IMR-90 (cell line): ENCODE results near the gene MMP20. TPM values are rescaled to one million over a fixed set of nuclear protein-coding genes. Genes with fewer than 3 reads are reported as not detected.

Experiments used
- ATAC-seq: fragments of 200-7000 bp; cut with Tn5 transposase; 2 replicates; pipeline ENCODE4 v1.9.1; 2020; ENCODE audit warnings: low read depth, mild to moderate bottlenecking, moderate library complexity
- BruUV-seq: library from RNA; stranded (reverse); fragments of 400-500 nt; replicated peaks from 2 replicates; lab custom pipeline; 2021; lab: Mats Ljungman, UMichigan
- CTCF ChIA-PET: fragments of 300-600 bp; formaldehyde crosslinking; extraction: SDS; loops from one replicate; lab custom pipeline; 2021; ENCODE audit warnings: antibody characterized with exemption; lab: Yijun Ruan, JAX
- POLR2A ChIA-PET: fragments of 300-600 bp; sonication (Branson Sonifier 250); formaldehyde crosslinking; loops from one replicate; lab custom pipeline; 2022; ENCODE audit warnings: antibody characterized with exemption; ENCODE audit not compliant: unreplicated experiment; lab: Charles Lee
- DNase-seq: peaks from one replicate; pipeline ENCODE4 v3.0.0; 2013
- H2AFZ ChIP-seq: replicated peaks from 2 replicates; pipeline ENCODE3; 2013; ENCODE audit warnings: low read length, mild to moderate bottlenecking; ENCODE audit not compliant: poor library complexity
- H2AK5ac ChIP-seq: 2 replicates; pipeline ENCODE4 v1.6.1; 2013; ENCODE audit warnings: low read depth, low read length, inconsistent platforms
- H2AK9ac ChIP-seq: replicated peaks from 2 replicates; pipeline ENCODE3; 2013; ENCODE audit warnings: mild to moderate bottlenecking, low read depth, low read length, moderate library complexity; ENCODE audit not compliant: poor library complexity
- H2BK120ac ChIP-seq: 2 replicates; pipeline ENCODE4 v1.6.1; 2013; ENCODE audit warnings: low read depth, low read length, inconsistent platforms
- H2BK15ac ChIP-seq: 3 replicates; pipeline ENCODE4 v1.6.1; 2013; ENCODE audit warnings: low read depth, low read length, inconsistent platforms
- H2BK20ac ChIP-seq: 2 replicates; pipeline ENCODE4 v1.6.1; 2013; ENCODE audit warnings: low read depth, mild to moderate bottlenecking, inconsistent platforms, low read length, moderate library complexity
- H2BK5ac ChIP-seq: 2 replicates; pipeline ENCODE4 v1.6.1; 2013; ENCODE audit warnings: mild to moderate bottlenecking, low read depth, low read length, inconsistent platforms; ENCODE audit not compliant: poor library complexity, severe bottlenecking
- H3K14ac ChIP-seq: replicated peaks from 2 replicates; pipeline ENCODE4 v1.6.1; 2013; ENCODE audit warnings: low read depth, low read length, inconsistent platforms
- H3K18ac ChIP-seq: 2 replicates; pipeline ENCODE4 v1.6.1; 2013; ENCODE audit warnings: low read depth, low read length, control low read depth
- H3K23ac ChIP-seq: 2 replicates; pipeline ENCODE4 v1.6.1; 2013; ENCODE audit warnings: low read depth, low read length, inconsistent platforms
- H3K27ac ChIP-seq: 2 replicates; pipeline ENCODE4 v1.5.1; 2013; ENCODE audit warnings: mild to moderate bottlenecking, control low read depth, low read length; ENCODE audit not compliant: insufficient read depth
- H3K27me3 ChIP-seq: 2 replicates; pipeline ENCODE4 v1.6.1; 2013; ENCODE audit warnings: low read length; ENCODE audit not compliant: control insufficient read depth, insufficient read depth
- H3K36me3 ChIP-seq: 2 replicates; pipeline ENCODE4 v1.6.1; 2013; ENCODE audit warnings: low read length, mixed read lengths; ENCODE audit not compliant: control insufficient read depth, insufficient read depth
- H3K4ac ChIP-seq: 2 replicates; pipeline ENCODE4 v1.6.1; 2013; ENCODE audit warnings: low read depth, low read length, inconsistent platforms
- H3K4me1 ChIP-seq: 2 replicates; pipeline ENCODE4 v1.6.1; 2013; ENCODE audit warnings: low read length, mixed read lengths; ENCODE audit not compliant: control insufficient read depth, insufficient read depth
- H3K4me2 ChIP-seq: 2 replicates; pipeline ENCODE4 v1.6.1; 2013; ENCODE audit warnings: low read depth, mild to moderate bottlenecking, control low read depth, low read length, moderate library complexity
- H3K4me3 ChIP-seq: 2 replicates; pipeline ENCODE4 v1.5.1; 2013; ENCODE audit warnings: low read depth, mild to moderate bottlenecking, control low read depth, low read length, moderate library complexity; ENCODE audit not compliant: insufficient read depth
- H3K56ac ChIP-seq: 2 replicates; pipeline ENCODE4 v1.6.1; 2013; ENCODE audit warnings: low read length, inconsistent platforms; ENCODE audit not compliant: insufficient read depth; ENCODE audit errors: extremely low read depth
- H3K79me1 ChIP-seq, 2 experiments: 2 replicates each; pipeline ENCODE4 v1.6.1; 2013; ENCODE audit warnings: low read length in 2 of 2, inconsistent platforms in 1 of 2, low read depth in 1 of 2
- H3K9ac ChIP-seq: 2 replicates; pipeline ENCODE4 v1.6.1; 2013; ENCODE audit warnings: low read depth, low read length, control low read depth
- H3K9me1 ChIP-seq: 2 replicates; pipeline ENCODE4 v1.6.1; 2013; ENCODE audit warnings: low read length, inconsistent platforms; ENCODE audit not compliant: insufficient read depth
- H3K9me3 ChIP-seq: 2 replicates; pipeline ENCODE4 v1.6.1; 2013; ENCODE audit warnings: low read length; ENCODE audit not compliant: control insufficient read depth, insufficient read depth
- H4K20me1 ChIP-seq: 2 replicates; pipeline ENCODE4 v1.6.1; 2013; ENCODE audit warnings: low read length, inconsistent platforms; ENCODE audit not compliant: insufficient read depth
- H4K5ac ChIP-seq: 2 replicates; pipeline ENCODE4 v1.6.1; 2013; ENCODE audit warnings: mild to moderate bottlenecking, low read depth, low read length, control low read depth
- H4K8ac ChIP-seq, 2 experiments: 2 replicates each; pipeline ENCODE4 v1.6.1; 2013; ENCODE audit warnings: low read depth in 2 of 2, low read length in 2 of 2, control low read depth in 1 of 2, inconsistent platforms in 1 of 2
- H4K91ac ChIP-seq: 2 replicates; pipeline ENCODE4 v1.6.1; 2013; ENCODE audit warnings: low read depth, low read length, inconsistent platforms; ENCODE audit not compliant: insufficient read depth
- BHLHE40 ChIP-seq: fragments of 150-350 bp; IDR thresholded peaks from 2 replicates; pipeline ENCODE4 v1.6.1; 2016; ENCODE audit warnings: mild to moderate bottlenecking, low read depth, low read length
- CEBPB ChIP-seq: IDR thresholded peaks from 2 replicates; pipeline ENCODE4 v1.6.1; 2012; ENCODE audit warnings: low read depth, low read length, improper control_type of control experiment
- CHD1 ChIP-seq: IDR thresholded peaks from 2 replicates; pipeline ENCODE4 v1.6.1; 2012; ENCODE audit warnings: low read depth, low read length, improper control_type of control experiment
- CTCF ChIP-seq: conservative IDR thresholded peaks from 2 replicates; pipeline ENCODE4 v1.5.1; 2012; ENCODE audit warnings: mild to moderate bottlenecking, low read depth, low read length, improper control_type of control experiment
- FOS ChIP-seq: fragments of 150-350 bp; IDR thresholded peaks from 2 replicates; pipeline ENCODE4 v1.6.1; 2016; ENCODE audit warnings: low read depth, low read length
- MAFK ChIP-seq: IDR thresholded peaks from 2 replicates; pipeline ENCODE4 v1.6.1; 2012; ENCODE audit warnings: low read depth, low read length, improper control_type of control experiment
- MAZ ChIP-seq: IDR thresholded peaks from 2 replicates; pipeline ENCODE4 v1.6.1; 2012; ENCODE audit warnings: low read depth, mild to moderate bottlenecking, low read length, improper control_type of control experiment, moderate library complexity, borderline replicate concordance
- MXI1 ChIP-seq: IDR thresholded peaks from 2 replicates; pipeline ENCODE4 v1.6.1; 2012; ENCODE audit warnings: low read depth, mild to moderate bottlenecking, low read length, moderate library complexity, borderline replicate concordance
- NFE2L2 ChIP-seq: fragments of 150-350 bp; IDR thresholded peaks from 2 replicates; pipeline ENCODE4 v1.6.1; 2016; ENCODE audit warnings: low read depth, mild to moderate bottlenecking, low read length
- POLR2A ChIP-seq: IDR thresholded peaks from 2 replicates; pipeline ENCODE4 v1.6.1; 2012; ENCODE audit warnings: mild to moderate bottlenecking, low read depth, low read length
- RAD21 ChIP-seq: IDR thresholded peaks from 2 replicates; pipeline ENCODE4 v1.6.1; 2012; ENCODE audit warnings: low read length, improper control_type of control experiment
- RCOR1 ChIP-seq: IDR thresholded peaks from 2 replicates; pipeline ENCODE4 v1.6.1; 2012; ENCODE audit warnings: mild to moderate bottlenecking, low read length, improper control_type of control experiment; ENCODE audit not compliant: insufficient replicate concordance
- RFX5 ChIP-seq: IDR thresholded peaks from 2 replicates; pipeline ENCODE4 v1.8.0; 2012; ENCODE audit warnings: low read depth, mild to moderate bottlenecking, low read length, moderate library complexity
- SMC3 ChIP-seq: fragments of 150-350 bp; IDR thresholded peaks from 2 replicates; pipeline ENCODE4 v1.6.1; 2016; ENCODE audit warnings: low read depth, mild to moderate bottlenecking, antibody characterized with exemption, low read length, moderate library complexity
- USF2 ChIP-seq: fragments of 150-350 bp; IDR thresholded peaks from 2 replicates; pipeline ENCODE4 v1.6.1; 2017; ENCODE audit warnings: mild to moderate bottlenecking, antibody characterized with exemption, low read length, low read depth
- WGBS, 2 experiments: methylation state at CpG; one replicate each; pipeline versions ENCODE4 v1.1.5 to v1.1.7; 2013; ENCODE audit warnings: missing lambda C conversion rate in 2 of 2; ENCODE audit not compliant: insufficient read length in 1 of 2; ENCODE audit errors: extremely low coverage in 2 of 2; 5-methylcytosine and 5-hydroxymethylcytosine counted together
- dilution Hi-C: fragments of 300-500 bp; cut with HindIII; formaldehyde crosslinking; loops from one replicate; pipeline ENCODE4 v1.14.3; 2018; ENCODE audit warnings: low sequenced_read_pairs; ENCODE audit not compliant: unreplicated experiment
- in situ Hi-C: fragments of 300-500 bp; cut with MboI; formaldehyde crosslinking; loops from 3 replicates; pipeline ENCODE4 v1.14.3; 2019; ENCODE audit warnings: low sequenced_read_pairs, inconsistent platforms, mixed read lengths
- intact Hi-C: fragments of 100-400 bp; cut with micrococcal nuclease; formaldehyde crosslinking; loops from 2 replicates; pipeline ENCODE4 v1.10.0; 2022
- polyA plus RNA-seq, 3 experiments: library from polyadenylated mRNA; depleted of rRNA; stranded (reverse); fragments of >200 nt; gene quantifications; 2 replicates each; pipeline ENCODE4 v1.2.3, GENCODE V29; 2012; ENCODE audit warnings: low replicate concordance in 1 of 3
- total RNA-seq: library from RNA; depleted of rRNA; stranded (reverse); fragments of >200 nt; gene quantifications from 2 replicates; pipeline ENCODE4 v1.2.3, GENCODE V29; 2012
- TF ChIP-seq, protein P1 (sequence below): fragments of 150-350 bp; IDR thresholded peaks from 2 replicates; pipeline ENCODE4 v1.6.1; 2016; ENCODE audit warnings: low read depth, mild to moderate bottlenecking, low read length, moderate library complexity, borderline replicate concordance

The MMP20 gene
- total and polyA plus RNA-seq, 2 of the 4 experiments (the other 2 are of a cell fraction): not detected

- in situ Hi-C loops: no loop called here
- H4K8ac ChIP-seq: no peak overlapping the region
- no peak overlapping the region for H3K4ac ChIP-seq
- intact Hi-C loops: loop anchor here (5.0 kb wide), 1 partner anchor 75 kb away; no protein-coding TSS in a partner anchor
- H3K9me1 ChIP-seq: no peaks in the 10 kb centered on the region
- DNase-seq (no peak), ATAC-seq (no peak)
- H4K91ac ChIP-seq: no peak overlapping the region
- H2AK9ac ChIP-seq: no peak overlapping the region
- no peak overlapping the region for H3K4me2 ChIP-seq
- no peaks in the 10 kb centered on the region for H3K27me3 ChIP-seq
- ChIA-PET POLR2A (no interaction called here), CTCF (interaction anchor here (1.2 kb wide), 1 partner anchor 9 kb away, joined by 3 read pairs; no protein-coding TSS in a partner anchor)
- dilution Hi-C loops: no loop called here
- H4K5ac ChIP-seq: no peak overlapping the region
- no peak overlapping the region for H3K4me3 ChIP-seq
- no peak overlapping the region for H2AK5ac ChIP-seq
- H3K9me3 ChIP-seq: no peaks in the 10 kb centered on the region
- H4K20me1 ChIP-seq: no peaks in the 10 kb centered on the region
- no peak overlapping the region for H3K27ac ChIP-seq
- no peak overlapping the region for H3K14ac ChIP-seq
- H3K79me1 ChIP-seq: no peaks in the 10 kb centered on the region
- no CpG with 5 or more reads among the region's 1 CpG for WGBS, 2 experiments
- H2BK120ac ChIP-seq: no peak overlapping the region
- BruUV-seq: no TSS peak
- no peaks in the 10 kb centered on the region for H3K4me1 ChIP-seq
- H3K56ac ChIP-seq: no peak overlapping the region
- no peak overlapping the region for H3K23ac ChIP-seq
- TF ChIP-seq SMC3 (no peak), POLR2A (no peak), BHLHE40 (no peak), CEBPB (no peak), CTCF (no peak), MAFK (no peak), RCOR1 (no peak), RAD21 (no peak), CHD1 (no peak), NFE2L2 (no peak), RFX5 (no peak), USF2 (no peak), MAZ (no peak), FOS (no peak), MXI1 (no peak)
- TF ChIP-seq, protein P1, sequence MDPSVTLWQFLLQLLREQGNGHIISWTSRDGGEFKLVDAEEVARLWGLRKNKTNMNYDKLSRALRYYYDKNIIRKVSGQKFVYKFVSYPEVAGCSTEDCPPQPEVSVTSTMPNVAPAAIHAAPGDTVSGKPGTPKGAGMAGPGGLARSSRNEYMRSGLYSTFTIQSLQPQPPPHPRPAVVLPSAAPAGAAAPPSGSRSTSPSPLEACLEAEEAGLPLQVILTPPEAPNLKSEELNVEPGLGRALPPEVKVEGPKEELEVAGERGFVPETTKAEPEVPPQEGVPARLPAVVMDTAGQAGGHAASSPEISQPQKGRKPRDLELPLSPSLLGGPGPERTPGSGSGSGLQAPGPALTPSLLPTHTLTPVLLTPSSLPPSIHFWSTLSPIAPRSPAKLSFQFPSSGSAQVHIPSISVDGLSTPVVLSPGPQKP: no peak
- H2BK20ac ChIP-seq: no peak overlapping the region
- H3K9ac ChIP-seq: no peak overlapping the region
- H3K36me3 ChIP-seq: no peaks in the 10 kb centered on the region
- H2AFZ ChIP-seq: no peak overlapping the region
- no peak overlapping the region for H2BK5ac ChIP-seq
- H3K18ac ChIP-seq: no peak overlapping the region
- no peak overlapping the region for H2BK15ac ChIP-seq
These were observed 33.0 kb downstream of the MMP20 start for GRCh38 chr11:102592131-102592530.
